Tibial nerve (tissue), 4 donors: ENCODE results near the gene MANSC1.

Source experiments
- CTCF ChIP-seq, 5 experiments: fragments of 200-600 bp in 3 of 5; fragments of 450-650 bp in 2 of 5; sonication (generic) in 3 of 5; IDR thresholded peaks; one replicate each; pipeline ENCODE4 v1.5.1; 2016 to 2019; ENCODE audit warnings: antibody characterized with exemption in 5 of 5, mild to moderate bottlenecking in 3 of 5, moderate library complexity in 2 of 5
- EP300 ChIP-seq, 2 donors: sonication (generic); formaldehyde crosslinking; IDR thresholded peaks; one replicate each; pipeline ENCODE4 v1.6.1; 2017; ENCODE audit warnings: antibody characterized with exemption in 2 of 2, mild to moderate bottlenecking in 1 of 2
- POLR2A ChIP-seq, 2 donors: fragments of 450-650 bp; IDR thresholded peaks; one replicate each; pipeline ENCODE4 v1.6.1; 2017; ENCODE audit warnings: antibody characterized with exemption in 2 of 2, mild to moderate bottlenecking in 2 of 2, moderate library complexity in 2 of 2

GRCh38 chr12:12327802-12328201 is 22.2 kb downstream of the MANSC1 start:
- TF ChIP-seq POLR2A (IDR thresholded peaks at IDR 0.05) = no peak
- peak; percentile 55 to 76 (median 62) for TF ChIP-seq CTCF (IDR thresholded peaks at IDR 0.05)
- no peak for TF ChIP-seq EP300 (IDR thresholded peaks at IDR 0.05)
